Panc1 (cell line): ENCODE data around the gene UBE2O.

ENCODE experiments used
- CTCF ChIP-seq: fragments of 450-650 bp; IDR thresholded peaks from 2 replicates; pipeline ENCODE4 v1.5.1; 2017; ENCODE audit warnings: mild to moderate bottlenecking
- POLR2AphosphoS5 ChIP-seq: IDR thresholded peaks from 2 replicates; pipeline ENCODE4 v1.6.1; 2012; ENCODE audit warnings: mild to moderate bottlenecking, low read depth, low read length, moderate library complexity
- REST ChIP-seq, 2 experiments: IDR thresholded peaks; 2 replicates each; pipeline ENCODE4 v1.6.1; 2011 to 2012; ENCODE audit warnings: low read depth in 2 of 2, control low read depth in 1 of 2, low read length in 1 of 2, mild to moderate bottlenecking in 1 of 2, moderate library complexity in 1 of 2; ENCODE audit not compliant: insufficient read depth in 1 of 2

- no peak for TF ChIP-seq CTCF
- TF ChIP-seq REST (IDR thresholded peaks at IDR 0.05; ENCODE audit: insufficient read depth in 1 of 2, low read depth in 2 of 2, low read length in 1 of 2): no peak
- no peak for TF ChIP-seq POLR2AphosphoS5
Observed at GRCh38 chr17:76397184-76397583, 55.8 kb downstream of the UBE2O start.
